ENCODE measurements around the gene NRXN3.

The NRXN3 gene

GRCh38 chr14:79783041-79783440 is 1612.9 kb downstream of the NRXN3 start:
- Histone ChIP-seq H3K9me3 (ENCODE audit: control insufficient read depth, insufficient read depth, low read length) (no peaks in the 10 kb centered on the region), H3K9ac (ENCODE audit: low read depth, low read length) (no peak overlapping the region), H3K4me1 (ENCODE audit: control insufficient read depth, insufficient read depth, low read length) (peaks cover 5% of the 10 kb centered on the region; the same call in 1 of the 2 replicates), H3K27ac (ENCODE audit: low read depth, low read length) (no peak overlapping the region), H3K4me3 (ENCODE audit: low read depth, low read length) (no peak overlapping the region), H3K36me3 (ENCODE audit: control insufficient read depth, insufficient read depth, low read length) (no peaks in the 10 kb centered on the region), H3K27me3 (ENCODE audit: control insufficient read depth, insufficient read depth, low read length) (no peaks in the 10 kb centered on the region)

- Histone ChIP-seq H3K4me1 (ENCODE audit: control insufficient read depth, insufficient read depth, low read length) (peaks cover 5% of the 10 kb centered on the region; the same call in 1 of the 2 replicates), H3K36me3 (ENCODE audit: control insufficient read depth, insufficient read depth, low read length) (no peaks in the 10 kb centered on the region), H3K9me3 (ENCODE audit: control insufficient read depth, insufficient read depth, low read length) (no peaks in the 10 kb centered on the region), H3K27me3 (ENCODE audit: control insufficient read depth, insufficient read depth, low read length) (no peaks in the 10 kb centered on the region), H3K9ac (ENCODE audit: low read depth, low read length) (no peak overlapping the region), H3K27ac (ENCODE audit: low read depth, low read length) (no peak overlapping the region), H3K4me3 (ENCODE audit: low read depth, low read length) (no peak overlapping the region)
These were observed 1616.3 kb downstream of the NRXN3 start for GRCh38 chr14:79786522-79786921.

- H3K4me1 ChIP-seq (ENCODE audit: control insufficient read depth, insufficient read depth, low read length) = peaks cover 5% of the 10 kb centered on the region; the same call in 1 of the 2 replicates
- H3K9me3 ChIP-seq (ENCODE audit: control insufficient read depth, insufficient read depth, low read length) = no peaks in the 10 kb centered on the region
- H3K9ac ChIP-seq (ENCODE audit: low read depth, low read length) = no peak overlapping the region
- H3K36me3 ChIP-seq (ENCODE audit: control insufficient read depth, insufficient read depth, low read length) = no peaks in the 10 kb centered on the region
- no peaks in the 10 kb centered on the region for H3K27me3 ChIP-seq (ENCODE audit: control insufficient read depth, insufficient read depth, low read length)
- H3K4me3 ChIP-seq (ENCODE audit: low read depth, low read length) = no peak overlapping the region
- H3K27ac ChIP-seq (ENCODE audit: low read depth, low read length) = no peak overlapping the region
These were observed 1618.2 kb downstream of the NRXN3 start for GRCh38 chr14:79788346-79788745.

- H3K4me3 ChIP-seq (ENCODE audit: low read depth, low read length) = no peak overlapping the region
- no peak overlapping the region for H3K27ac ChIP-seq (ENCODE audit: low read depth, low read length)
- H3K4me1 ChIP-seq (ENCODE audit: control insufficient read depth, insufficient read depth, low read length) = peaks cover 10% of the 10 kb centered on the region
- no peak overlapping the region for H3K9ac ChIP-seq (ENCODE audit: low read depth, low read length)
- no peaks in the 10 kb centered on the region for H3K27me3 ChIP-seq (ENCODE audit: control insufficient read depth, insufficient read depth, low read length)
- no peaks in the 10 kb centered on the region for H3K9me3 ChIP-seq (ENCODE audit: control insufficient read depth, insufficient read depth, low read length)
- no peaks in the 10 kb centered on the region for H3K36me3 ChIP-seq (ENCODE audit: control insufficient read depth, insufficient read depth, low read length)
These were observed 1621.0 kb downstream of the NRXN3 start for GRCh38 chr14:79791055-79791732.

- Histone ChIP-seq H3K36me3 (ENCODE audit: control insufficient read depth, insufficient read depth, low read length) (no peaks in the 10 kb centered on the region), H3K9me3 (ENCODE audit: control insufficient read depth, insufficient read depth, low read length) (no peaks in the 10 kb centered on the region), H3K27ac (ENCODE audit: low read depth, low read length) (no peak overlapping the region), H3K4me1 (ENCODE audit: control insufficient read depth, insufficient read depth, low read length) (peaks cover 12% of the 10 kb centered on the region), H3K27me3 (ENCODE audit: control insufficient read depth, insufficient read depth, low read length) (no peaks in the 10 kb centered on the region), H3K4me3 (ENCODE audit: low read depth, low read length) (no peak overlapping the region), H3K9ac (ENCODE audit: low read depth, low read length) (no peak overlapping the region)
These were observed 1631.9 kb downstream of the NRXN3 start for GRCh38 chr14:79802093-79802492.

- Histone ChIP-seq H3K4me1 (ENCODE audit: control insufficient read depth, insufficient read depth, low read length) (peaks cover 9% of the 10 kb centered on the region), H3K4me3 (ENCODE audit: low read depth, low read length) (no peak overlapping the region), H3K9me3 (ENCODE audit: control insufficient read depth, insufficient read depth, low read length) (no peaks in the 10 kb centered on the region), H3K27me3 (ENCODE audit: control insufficient read depth, insufficient read depth, low read length) (no peaks in the 10 kb centered on the region), H3K36me3 (ENCODE audit: control insufficient read depth, insufficient read depth, low read length) (no peaks in the 10 kb centered on the region), H3K27ac (ENCODE audit: low read depth, low read length) (no peak overlapping the region), H3K9ac (ENCODE audit: low read depth, low read length) (no peak overlapping the region)
These were observed 1635.5 kb downstream of the NRXN3 start for GRCh38 chr14:79805636-79806035.

GRCh38 chr14:79809849-79810612 is 1639.9 kb downstream of the NRXN3 start:
- Histone ChIP-seq H3K27me3 (ENCODE audit: control insufficient read depth, insufficient read depth, low read length) (no peaks in the 10 kb centered on the region), H3K4me1 (ENCODE audit: control insufficient read depth, insufficient read depth, low read length) (no peaks in the 10 kb centered on the region), H3K9me3 (ENCODE audit: control insufficient read depth, insufficient read depth, low read length) (no peaks in the 10 kb centered on the region), H3K27ac (ENCODE audit: low read depth, low read length) (no peak overlapping the region), H3K9ac (ENCODE audit: low read depth, low read length) (no peak overlapping the region), H3K36me3 (ENCODE audit: control insufficient read depth, insufficient read depth, low read length) (no peaks in the 10 kb centered on the region), H3K4me3 (ENCODE audit: low read depth, low read length) (no peak overlapping the region)

- peak overlapping the region; percentile 66 for H3K27ac ChIP-seq (ENCODE audit: low read depth, low read length)
- H3K9ac ChIP-seq (ENCODE audit: low read depth, low read length) = no peak overlapping the region
- H3K36me3 ChIP-seq (ENCODE audit: control insufficient read depth, insufficient read depth, low read length) = no peaks in the 10 kb centered on the region
- H3K27me3 ChIP-seq (ENCODE audit: control insufficient read depth, insufficient read depth, low read length) = no peaks in the 10 kb centered on the region
- H3K9me3 ChIP-seq (ENCODE audit: control insufficient read depth, insufficient read depth, low read length) = no peaks in the 10 kb centered on the region
- no peak overlapping the region for H3K4me3 ChIP-seq (ENCODE audit: low read depth, low read length)
- H3K4me1 ChIP-seq (ENCODE audit: control insufficient read depth, insufficient read depth, low read length) = peaks cover 32% of the 10 kb centered on the region
These were observed 1650.8 kb downstream of the NRXN3 start for GRCh38 chr14:79820866-79821535.

GRCh38 chr14:79822034-79822433 is 1651.9 kb downstream of the NRXN3 start:
- Histone ChIP-seq H3K9ac (ENCODE audit: low read depth, low read length) (no peak overlapping the region), H3K27ac (ENCODE audit: low read depth, low read length) (peak overlapping the region; percentile 42), H3K36me3 (ENCODE audit: control insufficient read depth, insufficient read depth, low read length) (no peaks in the 10 kb centered on the region), H3K4me1 (ENCODE audit: control insufficient read depth, insufficient read depth, low read length) (peaks cover 32% of the 10 kb centered on the region), H3K4me3 (ENCODE audit: low read depth, low read length) (no peak overlapping the region), H3K9me3 (ENCODE audit: control insufficient read depth, insufficient read depth, low read length) (no peaks in the 10 kb centered on the region), H3K27me3 (ENCODE audit: control insufficient read depth, insufficient read depth, low read length) (no peaks in the 10 kb centered on the region)

GRCh38 chr14:79825046-79825521 is 1654.9 kb downstream of the NRXN3 start:
- Histone ChIP-seq H3K4me1 (ENCODE audit: control insufficient read depth, insufficient read depth, low read length) (peaks cover 32% of the 10 kb centered on the region), H3K27ac (ENCODE audit: low read depth, low read length) (no peak overlapping the region), H3K4me3 (ENCODE audit: low read depth, low read length) (no peak overlapping the region), H3K9me3 (ENCODE audit: control insufficient read depth, insufficient read depth, low read length) (no peaks in the 10 kb centered on the region), H3K27me3 (ENCODE audit: control insufficient read depth, insufficient read depth, low read length) (no peaks in the 10 kb centered on the region), H3K9ac (ENCODE audit: low read depth, low read length) (no peak overlapping the region), H3K36me3 (ENCODE audit: control insufficient read depth, insufficient read depth, low read length) (no peaks in the 10 kb centered on the region)

- Histone ChIP-seq H3K9ac (ENCODE audit: low read depth, low read length) (no peak overlapping the region), H3K36me3 (ENCODE audit: control insufficient read depth, insufficient read depth, low read length) (no peaks in the 10 kb centered on the region), H3K27ac (ENCODE audit: low read depth, low read length) (no peak overlapping the region), H3K27me3 (ENCODE audit: control insufficient read depth, insufficient read depth, low read length) (no peaks in the 10 kb centered on the region), H3K4me3 (ENCODE audit: low read depth, low read length) (no peak overlapping the region), H3K4me1 (ENCODE audit: control insufficient read depth, insufficient read depth, low read length) (peaks cover 21% of the 10 kb centered on the region), H3K9me3 (ENCODE audit: control insufficient read depth, insufficient read depth, low read length) (no peaks in the 10 kb centered on the region)
These were observed 1656.2 kb downstream of the NRXN3 start for GRCh38 chr14:79826362-79826761.

All from HUES48 (cell line).